BE2C (cell line): ENCODE data around the gene DIO3.

Experiments used
- DNase-seq: peaks from one replicate; pipeline ENCODE4 v3.0.0-alpha.2; 2020
- H3K27me3 ChIP-seq: fragments of 250-450 bp; sonication (Bioruptor Pico); 2 replicates; pipeline ENCODE4 v1.5.1; 2020; ENCODE audit warnings: mild to moderate bottlenecking
- H3K36me3 ChIP-seq: fragments of 250-450 bp; sonication (Bioruptor Pico); 2 replicates; pipeline ENCODE4 v1.5.1; 2020; ENCODE audit warnings: mild to moderate bottlenecking
- H3K4me1 ChIP-seq: fragments of 250-450 bp; sonication (Bioruptor Pico); 2 replicates; pipeline ENCODE4 v1.5.1; 2020
- H3K4me3 ChIP-seq: 2 replicates; pipeline ENCODE4 v1.5.1; 2011; ENCODE audit warnings: low read depth, low read length
- H3K9me3 ChIP-seq: fragments of 250-450 bp; sonication (Bioruptor Pico); 2 replicates; pipeline ENCODE4 v1.5.1; 2020
- CTCF ChIP-seq: IDR thresholded peaks from 2 replicates; pipeline ENCODE4 v1.5.1; 2012; ENCODE audit warnings: mild to moderate bottlenecking, low read depth, low read length

The DIO3 gene

GRCh38 chr14:101527987-101528386 lies 33.3 kb upstream of the DIO3 start:
- no peaks in the 10 kb centered on the region for H3K36me3 ChIP-seq
- TF ChIP-seq CTCF = no peak
- H3K27me3 ChIP-seq = no peaks in the 10 kb centered on the region
- peaks cover 12% of the 10 kb centered on the region for H3K4me1 ChIP-seq
- DNase-seq = no peak
- no peaks in the 10 kb centered on the region for H3K9me3 ChIP-seq
- no peak overlapping the region for H3K4me3 ChIP-seq

- no peak for TF ChIP-seq CTCF
- H3K9me3 ChIP-seq = no peaks in the 10 kb centered on the region
- H3K36me3 ChIP-seq = no peaks in the 10 kb centered on the region
- H3K4me1 ChIP-seq = peaks cover 12% of the 10 kb centered on the region
- no peak overlapping the region for H3K4me3 ChIP-seq
- no peaks in the 10 kb centered on the region for H3K27me3 ChIP-seq
- no peak for DNase-seq
These were observed 32.2 kb upstream of the DIO3 start for GRCh38 chr14:101529079-101529478.

GRCh38 chr14:101534198-101534597 lies 27.1 kb upstream of the DIO3 start:
- H3K36me3 ChIP-seq = no peaks in the 10 kb centered on the region
- H3K9me3 ChIP-seq = no peaks in the 10 kb centered on the region
- H3K4me1 ChIP-seq = no peaks in the 10 kb centered on the region
- DNase-seq = no peak
- TF ChIP-seq CTCF = no peak
- H3K4me3 ChIP-seq = no peak overlapping the region
- H3K27me3 ChIP-seq = no peaks in the 10 kb centered on the region

GRCh38 chr14:101535232-101535631 lies 26.1 kb upstream of the DIO3 start:
- Histone ChIP-seq H3K9me3 (no peaks in the 10 kb centered on the region), H3K36me3 (no peaks in the 10 kb centered on the region), H3K4me3 (no peak overlapping the region), H3K4me1 (no peaks in the 10 kb centered on the region), H3K27me3 (no peaks in the 10 kb centered on the region)
- no peak for TF ChIP-seq CTCF
- no peak for DNase-seq

GRCh38 chr14:101535701-101536207 lies 25.5 kb upstream of the DIO3 start:
- no peak for TF ChIP-seq CTCF
- Histone ChIP-seq H3K4me3 (no peak overlapping the region), H3K4me1 (no peaks in the 10 kb centered on the region)

GRCh38 chr14:101537286-101537685 lies 24.0 kb upstream of the DIO3 start:
- H3K4me1 ChIP-seq = no peaks in the 10 kb centered on the region
- no peaks in the 10 kb centered on the region for H3K9me3 ChIP-seq
- no peak for DNase-seq
- H3K4me3 ChIP-seq = no peak overlapping the region
- H3K27me3 ChIP-seq = no peaks in the 10 kb centered on the region
- no peak for TF ChIP-seq CTCF
- H3K36me3 ChIP-seq = no peaks in the 10 kb centered on the region

More at GRCh38 chr14:101535701-101536207, 25.5 kb upstream of the DIO3 start:
- H3K36me3 ChIP-seq = no peaks in the 10 kb centered on the region
- no peaks in the 10 kb centered on the region for H3K9me3 ChIP-seq
- DNase-seq = no peak
- no peaks in the 10 kb centered on the region for H3K27me3 ChIP-seq
